DND-41 (cell line): ENCODE data around the gene OR51G2.

Experiments
- ATAC-seq: fragments of 200-7000 bp; cut with Tn5 transposase; 3 replicates; pipeline ENCODE4 v1.9.1; 2021; ENCODE audit warnings: low read depth; ENCODE audit not compliant: insufficient read depth
- DNase-seq: peaks from one replicate; pipeline ENCODE4 v3.0.0-alpha.2; 2020
- H2AFZ ChIP-seq: 2 replicates; pipeline ENCODE4 v1.6.0; 2012; ENCODE audit warnings: low read depth, low read length
- H3K27ac ChIP-seq: 2 replicates; pipeline ENCODE4 v1.5.1; 2012; ENCODE audit warnings: low read length, inconsistent platforms
- H3K27me3 ChIP-seq: fragments of 200-600 bp; sonication (generic); 2 replicates; pipeline ENCODE4 v1.6.0; 2012; ENCODE audit warnings: low read length, mild to moderate bottlenecking, inconsistent platforms; ENCODE audit not compliant: insufficient read depth, poor library complexity
- H3K36me3 ChIP-seq: 2 replicates; pipeline ENCODE4 v1.5.1; 2012; ENCODE audit warnings: low read length, inconsistent platforms; ENCODE audit not compliant: insufficient read depth
- H3K4me1 ChIP-seq: 2 replicates; pipeline ENCODE4 v1.5.1; 2012; ENCODE audit warnings: mild to moderate bottlenecking, low read length; ENCODE audit not compliant: insufficient read depth
- H3K4me2 ChIP-seq: 2 replicates; pipeline ENCODE4 v1.6.0; 2012; ENCODE audit warnings: mild to moderate bottlenecking, moderate library complexity, low read length, inconsistent platforms; ENCODE audit not compliant: insufficient read depth
- H3K4me3 ChIP-seq, 2 experiments: fragments of 200-600 bp in 1 of 2; shearing (Covaris generic) in 1 of 2; 2 replicates each; pipeline ENCODE4 v1.5.1; 2012 to 2016; ENCODE audit warnings: inconsistent platforms in 2 of 2, low read length in 2 of 2, mild to moderate bottlenecking in 2 of 2, low read depth in 1 of 2, moderate library complexity in 1 of 2
- H3K79me2 ChIP-seq: 2 replicates; pipeline ENCODE4 v1.6.0; 2012; ENCODE audit warnings: low read length, inconsistent platforms; ENCODE audit not compliant: insufficient read depth
- H3K9ac ChIP-seq: 2 replicates; pipeline ENCODE4 v1.6.0; 2012; ENCODE audit warnings: low read depth, mild to moderate bottlenecking, inconsistent platforms, low read length, moderate library complexity
- H3K9me3 ChIP-seq: 2 replicates; pipeline ENCODE4 v1.5.1; 2012; ENCODE audit warnings: low read length, moderate library complexity, mild to moderate bottlenecking, inconsistent platforms; ENCODE audit not compliant: insufficient read depth, severe bottlenecking
- H4K20me1 ChIP-seq: 2 replicates; pipeline ENCODE4 v1.6.0; 2012; ENCODE audit warnings: low read length; ENCODE audit not compliant: insufficient read depth
- CTCF ChIP-seq: IDR thresholded peaks from 2 replicates; pipeline ENCODE4 v1.5.1; 2012; ENCODE audit warnings: borderline replicate concordance, low read length, moderate library complexity, mild to moderate bottlenecking; ENCODE audit not compliant: poor library complexity, severe bottlenecking; ENCODE audit errors: extremely low read depth
- EZH2 ChIP-seq: IDR thresholded peaks from 3 replicates; pipeline ENCODE4 v1.6.1; 2012; ENCODE audit warnings: borderline replicate concordance, low read depth, mild to moderate bottlenecking, moderate library complexity, low read length, inconsistent platforms; ENCODE audit not compliant: severe bottlenecking

OR51G2 gene

GRCh38 chr11:4881860-4882500, 37.2 kb downstream of the OR51G2 start, which contains the start of gene OR51T1:
TSS of gene OR51T1 (plus strand) at chr11:4881900. CDS start at chr11:4881900, 0 bp downstream.
- Histone ChIP-seq H3K27ac (no peak within 1 kb of the TSS), H3K36me3 (no peaks in the 10 kb centered on the region), H4K20me1 (no peaks in the 10 kb centered on the region), H3K4me2 (no peak within 1 kb of the TSS), H3K9me3 (no peaks in the 10 kb centered on the region), H2AFZ (no peak within 1 kb of the TSS), H3K4me1 (no peaks in the 10 kb centered on the region), H3K4me3 (no peak within 1 kb of the TSS), H3K9ac (no peak within 1 kb of the TSS), H3K79me2 (no peaks in the 10 kb centered on the region), H3K27me3 (peaks cover 4% of the 10 kb centered on the region)
- DNase-seq (no peak), ATAC-seq (no peak)
- no peak for TF ChIP-seq EZH2
- TF ChIP-seq CTCF = no peak

- TF ChIP-seq EZH2 (no peak), CTCF (no peak)
- Histone ChIP-seq H3K4me1 (no peaks in the 10 kb centered on the region), H3K27me3 (peaks cover 4% of the 10 kb centered on the region)
Measured at GRCh38 chr11:4881188-4881587, 38.0 kb downstream of the OR51G2 start.

GRCh38 chr11:4865855-4866254, 53.3 kb downstream of the OR51G2 start:
- Histone ChIP-seq H3K9ac (no peak overlapping the region), H3K9me3 (no peaks in the 10 kb centered on the region), H3K4me1 (no peaks in the 10 kb centered on the region), H3K4me2 (no peak overlapping the region), H3K4me3 (no peak overlapping the region), H3K36me3 (no peaks in the 10 kb centered on the region), H4K20me1 (no peaks in the 10 kb centered on the region), H3K27me3 (no peaks in the 10 kb centered on the region), H3K79me2 (no peaks in the 10 kb centered on the region), H3K27ac (no peak overlapping the region), H2AFZ (no peak overlapping the region)
- no peak for ATAC-seq
- DNase-seq = no peak
- TF ChIP-seq CTCF (no peak), EZH2 (no peak)

More at GRCh38 chr11:4881188-4881587, 38.0 kb downstream of the OR51G2 start:
- no peaks in the 10 kb centered on the region for H3K36me3 ChIP-seq
- H3K4me3 ChIP-seq = no peak overlapping the region
- no peak overlapping the region for H3K4me2 ChIP-seq
- H3K9ac ChIP-seq = no peak overlapping the region
- no peak overlapping the region for H2AFZ ChIP-seq
- H4K20me1 ChIP-seq = no peaks in the 10 kb centered on the region
- no peaks in the 10 kb centered on the region for H3K9me3 ChIP-seq
- ATAC-seq (no peak), DNase-seq (no peak)
- no peaks in the 10 kb centered on the region for H3K79me2 ChIP-seq
- no peak overlapping the region for H3K27ac ChIP-seq

- Histone ChIP-seq H3K36me3 (no peaks in the 10 kb centered on the region), H3K79me2 (no peaks in the 10 kb centered on the region), H3K9ac (no peak overlapping the region), H2AFZ (no peak overlapping the region), H3K27me3 (no peaks in the 10 kb centered on the region), H3K4me3 (no peak overlapping the region), H3K4me1 (no peaks in the 10 kb centered on the region), H4K20me1 (no peaks in the 10 kb centered on the region), H3K27ac (no peak overlapping the region), H3K4me2 (no peak overlapping the region), H3K9me3 (no peaks in the 10 kb centered on the region)
- ATAC-seq (no peak), DNase-seq (no peak)
- no peak for TF ChIP-seq CTCF
- no peak for TF ChIP-seq EZH2
Measured at GRCh38 chr11:4863876-4864275, 55.3 kb downstream of the OR51G2 start.
